Measurements from ENCODE around the gene FTCD. TPM values are rescaled to one million over a fixed set of nuclear protein-coding genes. Genes with fewer than 3 reads are reported as not detected.

Gene FTCD
- total and polyA plus RNA-seq, 2 of the 8 experiments (the other 6 are each of a cell fraction or from before 2014, with no cell fraction given), result 3.3 to 4.9 TPM

GRCh38 chr21:46154955-46155513 is 345 bp downstream of the FTCD start:
- Histone ChIP-seq H3K23me2 (ENCODE audit: low read depth, low read length) (no peaks in the 10 kb centered on the region), H2BK15ac (ENCODE audit: low read length) (no peak overlapping the region), H2AFZ (ENCODE audit: low read length) (no peak overlapping the region), H2BK12ac (ENCODE audit: low read depth, low read length) (no peak overlapping the region), H2AK5ac (ENCODE audit: low read depth, low read length) (no peak overlapping the region), H3K36me3 (ENCODE audit: control insufficient read depth in 2 of 4, insufficient read depth in 4 of 4, low read length in 3 of 4) (peaks cover 0 to 4% (median under 1%) of the 10 kb centered on the region in 4 experiments; a peak in 2 of 8 replicates), H3K18ac (ENCODE audit: extremely low read depth, low read length) (no peak overlapping the region), H4K91ac (replicated peaks; ENCODE audit: insufficient read length, low read length) (no peak overlapping the region), H3K4ac (replicated peaks; ENCODE audit: insufficient read length, low read depth, low read length) (no peak overlapping the region), H3K4me3 (ENCODE audit: extremely low read depth in 1 of 4, insufficient read depth in 2 of 4, low read depth in 3 of 4, low read length in 4 of 4) (no peak overlapping the region), H4K8ac (ENCODE audit: extremely low read depth, insufficient read depth, low read length) (peak overlapping the region; percentile 3; the same call in 1 of the 2 replicates), H3K79me2 (ENCODE audit: control insufficient read depth in 1 of 2, insufficient read depth in 2 of 2, low read length in 2 of 2) (no peaks in the 10 kb centered on the region), H3K27me3 (replicated peaks in 1 of 4; ENCODE audit: control insufficient read depth in 3 of 4, extremely low read depth in 1 of 4, insufficient read depth in 3 of 4, low read length in 3 of 4) (no peaks in the 10 kb centered on the region), H2BK5ac (ENCODE audit: low read depth, low read length) (no peak overlapping the region), H3K14ac (ENCODE audit: insufficient read length) (no peak overlapping the region), H3K9ac (replicated peaks in 1 of 4; ENCODE audit: extremely low read depth in 1 of 4, low read depth in 3 of 4, low read length in 3 of 4) (no peak overlapping the region), H4K20me1 (replicated peaks in 1 of 2; ENCODE audit: control insufficient read depth in 1 of 2, insufficient read depth in 2 of 2, low read length in 2 of 2) (peaks cover 0 to 4% of the 10 kb centered on the region in 2 experiments), H4K5ac (ENCODE audit: insufficient read length, low read depth, low read length) (no peak overlapping the region), H3K56ac (replicated peaks; ENCODE audit: insufficient read length, low read depth, low read length) (no peak overlapping the region), H2BK20ac (ENCODE audit: low read length) (no peak overlapping the region), H3K9me3 (ENCODE audit: insufficient read depth in 2 of 2, low read depth in 1 of 2, low read length in 1 of 2) (0 out of 4 replicates have a peak, but pooled peaks cover 0 to 3% of the 10 kb centered on the region in 2 experiments), H3K79me1 (ENCODE audit: low read depth, low read length) (no peaks in the 10 kb centered on the region; the same call in 1 of the 2 replicates), H3K4me2 (ENCODE audit: insufficient read depth in 1 of 2, low read depth in 2 of 2, low read length in 2 of 2) (no peak overlapping the region), H3K23ac (ENCODE audit: insufficient read length) (no peak overlapping the region), H2BK120ac (replicated peaks; ENCODE audit: low read depth, low read length) (no peak overlapping the region), H3K4me1 (replicated peaks in 1 of 4; ENCODE audit: control insufficient read depth in 3 of 4, insufficient read depth in 4 of 4, low read length in 3 of 4) (peaks cover 0 to 24% (median 15%) of the 10 kb centered on the region in 4 experiments; a peak in 5 of 7 replicates), H3K27ac (ENCODE audit: low read depth, low read length) (no peak overlapping the region)
- FAIRE-seq (no peak), DNase-seq (ENCODE audit: low read depth in 1 of 2, low spot score in 2 of 2) (peak in 1 of 2 experiments; percentile 43)
- ChIA-PET POLR2A (ENCODE audit: partially characterized antibody) (no interaction called here), CTCF (ENCODE audit: partially characterized antibody) (interaction anchor here (1.0 to 3.0 kb wide), 3 partner anchors 12 to 14 kb away, joined by 3 to 39 read pairs (median 5); no protein-coding TSS in a partner anchor)
- 92% methylated on average over 14 of the region's 16 CpGs; no CpG with 5 or more reads in 1 of the 2 experiments for WGBS, 2 experiments (ENCODE audit: extremely low coverage in 1 of 2, insufficient coverage in 1 of 2, insufficient read length in 1 of 2, insufficient replicate concordance in 2 of 2, low coverage in 1 of 2, low lambda C conversion rate in 2 of 2, missing lambda C conversion rate in 1 of 2)
- TF ChIP-seq BCL11A (IDR thresholded peaks at IDR 0.05; ENCODE audit: low read depth in 2 of 2, low read length in 2 of 2) (no peak), SIX5 (IDR thresholded peaks at IDR 0.05; ENCODE audit: low read depth, low read length) (no peak), SUZ12 (IDR thresholded peaks at IDR 0.05; ENCODE audit: low read length) (no peak)

Measured in H1 (cell line).